Measurements from ENCODE around the gene PRSS8.

PRSS8 gene

DNA sequence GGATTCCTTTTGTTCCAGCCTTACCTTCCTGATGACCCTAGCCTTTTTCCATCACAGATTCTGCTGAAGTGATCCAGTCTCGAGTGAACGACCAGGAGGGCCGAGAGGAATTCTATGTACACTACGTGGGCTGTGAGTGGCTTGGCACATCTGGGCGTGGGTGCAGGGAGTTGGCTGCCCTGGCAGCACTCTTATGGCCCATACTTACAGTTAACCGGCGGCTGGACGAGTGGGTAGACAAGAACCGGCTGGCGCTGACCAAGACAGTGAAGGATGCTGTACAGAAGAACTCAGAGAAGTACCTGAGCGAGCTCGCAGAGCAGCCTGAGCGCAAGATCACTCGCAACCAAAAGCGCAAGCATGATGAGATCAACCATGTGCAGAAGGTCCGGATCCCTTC, 15.4 kb downstream of the PRSS8 start:
- Histone ChIP-seq H3K27ac (ENCODE audit: low read length) (peak overlapping the region; percentile 100), H3K9me3 (ENCODE audit: control insufficient read depth in 1 of 2, low read length in 2 of 2) (no peaks in the 10 kb centered on the region), H3K4me3 (ENCODE audit: low read depth in 1 of 2, low read length in 2 of 2) (no peak overlapping the region), H3K4me1 (ENCODE audit: control insufficient read depth in 1 of 2, insufficient read depth in 2 of 2, low read length in 2 of 2) (peaks cover 8 to 13% of the 10 kb centered on the region in 2 donors), H3K36me3 (ENCODE audit: control insufficient read depth in 1 of 2, insufficient read depth in 2 of 2, low read length in 2 of 2) (peaks cover 17 to 32% of the 10 kb centered on the region in 2 donors), H3K27me3 (ENCODE audit: low read depth, low read length) (no peaks in the 10 kb centered on the region)

DNA sequence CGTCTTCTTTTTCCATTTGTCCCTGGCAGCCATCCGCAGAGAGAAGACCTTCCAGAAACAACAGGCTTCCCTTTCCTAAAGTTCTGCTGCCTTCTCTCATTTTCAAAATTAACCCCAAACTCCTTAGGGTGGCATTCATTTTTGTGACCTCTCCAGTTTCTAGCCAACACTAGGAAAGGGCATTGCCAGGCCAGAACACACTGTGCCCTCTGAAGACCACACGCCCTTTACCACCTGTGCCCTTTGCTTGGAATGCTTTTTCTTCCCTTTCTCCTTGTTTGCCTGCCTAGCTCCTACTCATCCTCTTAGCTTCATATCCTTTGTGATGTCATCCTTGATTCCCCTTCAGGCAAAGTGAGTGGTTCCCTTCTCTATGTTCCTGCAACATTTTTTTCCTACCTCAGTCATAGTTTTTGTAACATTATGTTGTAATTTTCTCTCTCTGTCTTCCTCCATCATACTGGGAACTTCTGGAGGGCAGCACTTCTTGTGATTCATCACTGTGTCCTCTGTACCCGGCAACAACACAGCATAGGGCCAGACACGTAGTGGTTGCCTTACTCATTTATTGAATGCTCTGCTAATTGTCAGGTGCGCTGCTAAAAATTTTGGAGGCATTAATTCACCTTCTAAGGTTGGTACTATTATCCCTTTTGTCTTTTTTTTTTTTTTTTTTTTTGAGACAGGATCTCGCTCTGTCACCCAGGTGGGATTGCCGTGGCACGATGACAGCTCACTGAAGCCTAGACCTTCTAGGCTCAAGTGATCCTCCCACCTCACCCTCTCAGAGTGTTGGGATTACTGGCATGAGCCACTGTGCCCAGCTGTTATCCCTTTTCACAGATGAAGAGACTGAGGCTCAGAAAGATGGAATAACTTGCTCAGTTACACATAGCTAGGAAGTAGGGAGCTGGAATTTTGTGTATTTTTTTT, 17.0 kb downstream of the PRSS8 start:
- no peaks in the 10 kb centered on the region for H3K9me3 ChIP-seq (ENCODE audit: control insufficient read depth in 1 of 2, low read length in 2 of 2)
- peaks cover 8 to 13% of the 10 kb centered on the region in 2 donors for H3K4me1 ChIP-seq (ENCODE audit: control insufficient read depth in 1 of 2, insufficient read depth in 2 of 2, low read length in 2 of 2)
- H3K36me3 ChIP-seq (ENCODE audit: control insufficient read depth in 1 of 2, insufficient read depth in 2 of 2, low read length in 2 of 2) = peaks cover 17 to 32% of the 10 kb centered on the region in 2 donors
- H3K4me3 ChIP-seq (ENCODE audit: low read depth in 1 of 2, low read length in 2 of 2) = peak overlapping the region; percentile 73 to 87
- peak overlapping the region; percentile 100 for H3K27ac ChIP-seq (ENCODE audit: low read length)
- no peaks in the 10 kb centered on the region for H3K27me3 ChIP-seq (ENCODE audit: low read depth, low read length)

DNA sequence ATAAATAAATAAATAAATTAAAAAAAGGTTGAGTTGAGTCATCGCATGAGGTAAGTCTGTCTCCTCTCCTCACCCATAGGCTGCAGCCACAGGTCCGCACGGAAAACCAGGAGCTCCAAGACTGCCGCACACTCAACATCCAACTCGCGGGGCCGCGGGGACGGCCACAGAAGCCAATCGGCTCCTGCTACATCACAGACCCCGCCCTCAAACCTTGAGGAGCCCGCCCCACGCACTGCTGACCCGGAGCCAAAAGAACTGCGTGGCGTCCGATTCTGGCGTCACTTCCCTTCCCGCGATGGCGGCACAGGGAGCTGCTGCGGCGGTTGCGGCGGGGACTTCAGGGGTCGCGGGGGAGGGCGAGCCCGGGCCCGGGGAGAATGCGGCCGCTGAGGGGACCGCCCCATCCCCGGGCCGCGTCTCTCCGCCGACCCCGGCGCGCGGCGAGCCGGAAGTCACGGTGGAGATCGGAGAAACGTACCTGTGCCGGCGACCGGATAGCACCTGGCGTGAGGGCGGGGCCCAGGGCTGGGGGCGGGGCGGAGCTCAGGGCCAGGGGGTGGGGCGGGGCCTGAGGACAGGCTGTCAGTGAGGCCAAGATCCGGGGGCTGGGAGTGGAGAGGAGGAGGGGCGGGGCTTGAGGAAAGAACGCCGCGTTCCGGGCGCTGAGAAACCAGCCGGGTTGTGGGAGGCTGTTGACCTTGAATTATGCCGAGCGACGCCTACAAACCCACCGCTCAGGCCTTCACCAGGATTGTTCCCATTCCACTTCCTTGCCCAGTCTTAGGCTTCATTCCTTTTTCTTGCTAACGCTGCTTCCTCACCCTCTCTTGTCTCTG, 17.9 kb downstream of the PRSS8 start, which contains the start of gene KAT8:
Gene KAT8 (plus strand): TSS at position 281 of the 839 bp plus-strand sequence. CDS start 18 bp downstream, at position 299.
- Histone ChIP-seq H3K27ac (ENCODE audit: low read length) (peak within 1 kb of the TSS; percentile 100), H3K4me1 (ENCODE audit: control insufficient read depth in 1 of 2, insufficient read depth in 2 of 2, low read length in 2 of 2) (peaks cover 8 to 13% of the 10 kb centered on the region in 2 donors), H3K4me3 (ENCODE audit: low read depth in 1 of 2, low read length in 2 of 2) (peak within 1 kb of the TSS; percentile 73 to 87)

DNA sequence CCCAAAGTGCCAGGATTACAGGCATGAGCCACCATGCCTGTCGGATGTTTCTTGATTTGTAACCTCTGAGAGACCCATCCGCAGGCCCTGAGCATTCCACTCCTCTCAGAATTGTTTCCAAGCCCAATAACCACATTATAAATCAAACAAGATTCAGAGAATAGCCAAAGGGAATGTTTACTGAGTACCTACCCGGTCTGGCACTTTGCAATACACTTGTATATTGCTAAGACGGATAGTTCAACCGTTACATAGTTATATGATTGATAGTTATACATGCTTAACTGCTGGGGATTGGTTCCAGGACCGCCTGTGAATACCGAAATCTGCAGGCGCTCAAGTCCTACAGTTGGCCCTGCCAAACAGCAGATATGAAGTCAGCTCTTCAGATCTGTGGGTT, 21.1 kb downstream of the PRSS8 start:
- H3K36me3 ChIP-seq (ENCODE audit: control insufficient read depth in 1 of 2, insufficient read depth in 2 of 2, low read length in 2 of 2) = peaks cover 21 to 42% of the 10 kb centered on the region in 2 donors
- peaks cover 8 to 13% of the 10 kb centered on the region in 2 donors for H3K4me1 ChIP-seq (ENCODE audit: control insufficient read depth in 1 of 2, insufficient read depth in 2 of 2, low read length in 2 of 2)
- H3K9me3 ChIP-seq (ENCODE audit: control insufficient read depth in 1 of 2, low read length in 2 of 2) = no peaks in the 10 kb centered on the region
- H3K27ac ChIP-seq (ENCODE audit: low read length) = no peak overlapping the region
- no peak overlapping the region for H3K4me3 ChIP-seq (ENCODE audit: low read depth in 1 of 2, low read length in 2 of 2)
- H3K27me3 ChIP-seq (ENCODE audit: low read depth, low read length) = no peaks in the 10 kb centered on the region

More for the DNA sequence above, 17.9 kb downstream of the PRSS8 start, which contains the start of gene KAT8:
- Histone ChIP-seq H3K36me3 (ENCODE audit: control insufficient read depth in 1 of 2, insufficient read depth in 2 of 2, low read length in 2 of 2) (peaks cover 17 to 39% of the 10 kb centered on the region in 2 donors), H3K9me3 (ENCODE audit: control insufficient read depth in 1 of 2, low read length in 2 of 2) (no peaks in the 10 kb centered on the region), H3K27me3 (ENCODE audit: low read depth, low read length) (no peaks in the 10 kb centered on the region)

DNA sequence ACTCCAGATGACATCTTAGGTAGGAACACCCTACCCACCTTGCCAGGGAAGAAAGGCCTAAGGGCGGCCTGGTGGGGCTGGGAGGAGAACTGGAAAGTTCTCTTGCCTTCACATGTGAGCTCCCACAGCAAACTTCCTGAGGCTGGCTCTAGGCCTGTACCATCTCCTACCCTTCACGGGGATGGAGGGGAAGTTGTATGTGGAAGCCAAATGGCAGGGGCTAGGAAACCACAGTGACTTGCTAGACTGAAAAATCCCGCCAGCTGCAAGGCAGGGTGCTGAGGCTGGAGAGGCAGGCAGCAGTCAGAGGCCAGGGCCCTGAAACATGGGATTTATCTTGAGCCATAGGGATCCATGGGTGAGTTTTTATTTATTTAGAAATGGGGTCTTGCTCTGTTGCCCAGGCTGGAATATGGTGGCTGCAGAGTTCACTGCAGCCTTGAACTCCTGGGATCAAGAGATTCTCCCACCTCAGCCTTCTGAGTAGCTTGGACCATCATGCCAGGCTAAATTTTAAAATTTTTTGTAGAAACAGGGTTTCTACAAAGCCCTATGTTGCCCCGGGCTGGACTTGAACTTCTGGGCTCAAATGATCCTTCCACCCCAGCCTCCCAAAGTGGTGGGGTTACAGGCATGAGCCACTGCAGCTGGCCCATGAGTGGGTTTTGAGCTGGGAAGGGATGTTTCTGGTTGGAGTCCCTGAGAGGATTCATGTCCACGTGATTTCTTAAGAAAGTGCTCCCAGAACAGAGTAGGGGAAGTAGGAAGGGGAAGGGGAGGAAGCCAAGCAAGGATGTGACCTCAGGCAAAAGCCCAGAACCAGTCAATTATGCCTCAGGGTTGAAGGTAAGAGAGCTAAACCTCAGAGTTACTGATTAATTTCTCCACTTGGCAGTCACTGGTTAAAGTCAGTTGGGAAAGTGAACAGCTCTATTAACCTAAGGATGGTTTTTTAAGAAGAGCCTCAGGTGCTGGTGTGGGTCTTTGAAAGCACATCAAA, 22.1 kb downstream of the PRSS8 start:
- peaks cover 21 to 44% of the 10 kb centered on the region in 2 donors for H3K36me3 ChIP-seq (ENCODE audit: control insufficient read depth in 1 of 2, insufficient read depth in 2 of 2, low read length in 2 of 2)
- H3K27ac ChIP-seq (ENCODE audit: low read length) = peak overlapping the region; percentile 56
- no peaks in the 10 kb centered on the region for H3K27me3 ChIP-seq (ENCODE audit: low read depth, low read length)
- no peak overlapping the region for H3K4me3 ChIP-seq (ENCODE audit: low read depth in 1 of 2, low read length in 2 of 2)
- H3K4me1 ChIP-seq (ENCODE audit: control insufficient read depth in 1 of 2, insufficient read depth in 2 of 2, low read length in 2 of 2) = peaks cover 3 to 13% of the 10 kb centered on the region in 2 donors
- no peaks in the 10 kb centered on the region for H3K9me3 ChIP-seq (ENCODE audit: control insufficient read depth in 1 of 2, low read length in 2 of 2)

DNA sequence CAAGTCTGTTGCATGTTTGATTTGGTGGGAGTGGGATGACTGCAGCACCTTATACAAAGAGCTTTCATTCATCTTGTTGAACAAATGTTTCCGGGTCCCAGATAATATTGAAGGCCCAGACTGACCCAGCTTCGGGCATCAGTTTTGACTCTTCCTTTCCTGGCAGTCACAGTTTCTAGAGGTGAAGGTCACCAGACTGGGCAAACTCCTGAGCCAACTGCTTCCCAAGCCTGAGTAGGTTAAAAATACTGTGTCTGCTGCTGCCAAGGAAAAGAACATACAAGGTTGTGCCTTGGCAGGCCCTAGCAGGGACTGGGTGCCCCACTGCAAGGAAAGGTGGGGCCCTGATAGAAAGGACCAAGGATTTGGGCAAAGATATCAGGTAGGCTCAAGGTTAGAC, 22.8 kb downstream of the PRSS8 start:
- peaks cover 4 to 9% of the 10 kb centered on the region in 2 donors for H3K4me1 ChIP-seq (ENCODE audit: control insufficient read depth in 1 of 2, insufficient read depth in 2 of 2, low read length in 2 of 2)
- no peaks in the 10 kb centered on the region for H3K27me3 ChIP-seq (ENCODE audit: low read depth, low read length)
- peaks cover 21 to 41% of the 10 kb centered on the region in 2 donors for H3K36me3 ChIP-seq (ENCODE audit: control insufficient read depth in 1 of 2, insufficient read depth in 2 of 2, low read length in 2 of 2)
- no peak overlapping the region for H3K27ac ChIP-seq (ENCODE audit: low read length)
- H3K4me3 ChIP-seq (ENCODE audit: low read depth in 1 of 2, low read length in 2 of 2) = no peak overlapping the region
- no peaks in the 10 kb centered on the region for H3K9me3 ChIP-seq (ENCODE audit: control insufficient read depth in 1 of 2, low read length in 2 of 2)

DNA sequence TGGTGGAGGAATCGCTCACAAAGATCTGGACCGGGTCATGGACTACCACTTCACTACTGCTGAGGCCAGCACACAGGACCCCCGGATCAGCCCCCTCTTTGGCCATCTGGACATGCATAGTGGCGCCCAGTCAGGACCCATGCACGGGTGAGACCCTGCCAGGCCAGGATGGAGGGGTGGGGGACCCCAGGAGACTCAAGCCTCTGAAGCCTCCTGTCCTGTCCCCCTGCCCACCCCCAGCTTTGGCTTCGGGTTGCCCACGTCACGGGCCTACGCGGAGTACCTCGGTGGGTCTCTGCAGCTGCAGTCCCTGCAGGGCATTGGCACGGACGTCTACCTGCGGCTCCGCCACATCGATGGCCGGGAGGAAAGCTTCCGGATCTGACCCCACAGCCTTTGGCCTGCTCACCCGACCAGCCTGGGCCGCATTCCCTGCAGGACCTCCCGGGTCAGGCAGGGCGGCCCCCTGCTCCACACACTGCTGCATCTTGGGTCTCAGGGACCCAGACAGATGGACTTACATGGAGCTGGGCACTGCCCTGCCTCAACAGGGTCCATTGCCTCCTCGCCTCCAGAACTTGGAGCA, 23.6 kb downstream of the PRSS8 start:
- Histone ChIP-seq H3K9me3 (ENCODE audit: control insufficient read depth in 1 of 2, low read length in 2 of 2) (no peaks in the 10 kb centered on the region), H3K4me1 (ENCODE audit: control insufficient read depth in 1 of 2, insufficient read depth in 2 of 2, low read length in 2 of 2) (peaks cover 4 to 9% of the 10 kb centered on the region in 2 donors), H3K27me3 (ENCODE audit: low read depth, low read length) (no peaks in the 10 kb centered on the region), H3K4me3 (ENCODE audit: low read depth in 1 of 2, low read length in 2 of 2) (no peak overlapping the region), H3K27ac (ENCODE audit: low read length) (no peak overlapping the region), H3K36me3 (ENCODE audit: control insufficient read depth in 1 of 2, insufficient read depth in 2 of 2, low read length in 2 of 2) (peaks cover 21 to 41% of the 10 kb centered on the region in 2 donors)

DNA sequence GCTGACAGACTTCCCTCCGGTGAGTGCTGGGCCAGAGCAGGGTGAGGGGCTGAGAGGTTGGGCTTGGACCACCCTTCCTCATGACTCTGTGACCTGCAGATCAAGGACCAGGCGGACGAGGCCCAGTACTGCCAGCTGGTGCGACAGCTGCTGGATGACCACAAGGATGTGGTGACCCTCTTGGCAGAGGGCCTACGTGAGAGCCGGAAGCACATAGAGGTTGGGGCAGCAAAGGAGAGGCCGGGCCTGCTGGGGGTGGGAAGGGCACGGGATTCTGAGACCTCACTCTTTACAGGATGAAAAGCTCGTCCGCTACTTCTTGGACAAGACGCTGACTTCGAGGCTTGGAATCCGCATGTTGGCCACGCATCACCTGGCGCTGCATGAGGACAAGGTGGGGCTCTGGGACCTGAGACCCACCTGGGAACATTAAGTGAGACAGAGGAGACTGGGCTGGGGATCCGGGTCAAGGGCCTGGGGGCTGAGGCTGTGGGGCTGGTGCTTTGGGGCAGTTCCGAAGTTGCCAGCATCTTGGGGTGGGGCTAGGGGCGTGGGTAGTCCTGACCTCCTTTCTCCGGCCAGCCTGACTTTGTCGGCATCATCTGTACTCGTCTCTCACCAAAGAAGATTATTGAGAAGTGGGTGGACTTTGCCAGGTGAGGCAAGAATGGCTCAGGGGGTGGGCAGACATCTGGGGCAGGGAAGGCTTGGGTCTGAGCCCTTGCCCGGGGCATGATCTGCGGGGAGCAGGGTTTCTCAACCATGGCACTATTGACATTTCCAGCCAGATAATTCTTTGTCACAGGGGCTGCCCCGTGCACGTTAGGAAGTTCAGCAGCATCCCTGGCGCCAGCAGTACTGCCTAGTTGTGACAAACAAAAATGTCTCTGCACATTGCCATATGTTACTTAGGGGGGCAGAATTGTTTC, 25.2 kb downstream of the PRSS8 start:
- Histone ChIP-seq H3K27me3 (ENCODE audit: low read depth, low read length) (no peaks in the 10 kb centered on the region), H3K4me1 (ENCODE audit: control insufficient read depth in 1 of 2, insufficient read depth in 2 of 2, low read length in 2 of 2) (peaks cover 4 to 14% of the 10 kb centered on the region in 2 donors), H3K4me3 (ENCODE audit: low read depth in 1 of 2, low read length in 2 of 2) (no peak overlapping the region), H3K9me3 (ENCODE audit: control insufficient read depth in 1 of 2, low read length in 2 of 2) (no peaks in the 10 kb centered on the region), H3K27ac (ENCODE audit: low read length) (no peak overlapping the region), H3K36me3 (ENCODE audit: control insufficient read depth in 1 of 2, insufficient read depth in 2 of 2, low read length in 2 of 2) (peaks cover 21 to 41% of the 10 kb centered on the region in 2 donors)

DNA sequence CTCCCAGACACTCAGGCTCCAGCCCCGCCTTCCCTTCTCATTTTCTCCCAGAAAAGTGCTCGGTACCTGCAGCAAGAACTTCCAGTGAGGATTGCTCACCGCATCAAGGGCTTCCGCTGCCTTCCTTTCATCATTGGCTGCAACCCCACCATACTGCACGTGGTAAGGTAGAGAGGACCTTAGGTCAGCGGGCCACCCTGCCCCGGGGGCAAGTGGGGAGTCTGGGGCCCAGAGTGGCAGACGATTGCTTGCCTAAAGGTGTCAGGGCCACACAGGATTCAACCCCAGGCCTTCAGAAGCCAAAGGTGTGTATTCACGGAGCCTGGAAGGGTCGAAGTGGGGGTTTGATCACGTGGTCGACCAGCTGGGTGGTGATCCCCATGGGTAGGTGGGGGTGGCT, 25.9 kb downstream of the PRSS8 start:
- peak overlapping the region in 1 of 2 donors; percentile 93 for H3K4me3 ChIP-seq (ENCODE audit: low read depth in 1 of 2, low read length in 2 of 2)
- peaks cover 21 to 41% of the 10 kb centered on the region in 2 donors for H3K36me3 ChIP-seq (ENCODE audit: control insufficient read depth in 1 of 2, insufficient read depth in 2 of 2, low read length in 2 of 2)
- no peak overlapping the region for H3K27ac ChIP-seq (ENCODE audit: low read length)
- H3K27me3 ChIP-seq (ENCODE audit: low read depth, low read length) = no peaks in the 10 kb centered on the region
- H3K4me1 ChIP-seq (ENCODE audit: control insufficient read depth in 1 of 2, insufficient read depth in 2 of 2, low read length in 2 of 2) = peaks cover 4 to 14% of the 10 kb centered on the region in 2 donors
- no peaks in the 10 kb centered on the region for H3K9me3 ChIP-seq (ENCODE audit: control insufficient read depth in 1 of 2, low read length in 2 of 2)
